Measurements from ENCODE around the gene TIMP3.
"Not testable (repeated sequence)": the region's sequence is repeated elsewhere in the genome, so short reads cannot be mapped to it uniquely, and the experiment has no call there.

The TIMP3 gene

GRCh38 chr22:32858957-32859356, 57.5 kb downstream of the TIMP3 start:
- DNase-seq: no peak

DNA sequence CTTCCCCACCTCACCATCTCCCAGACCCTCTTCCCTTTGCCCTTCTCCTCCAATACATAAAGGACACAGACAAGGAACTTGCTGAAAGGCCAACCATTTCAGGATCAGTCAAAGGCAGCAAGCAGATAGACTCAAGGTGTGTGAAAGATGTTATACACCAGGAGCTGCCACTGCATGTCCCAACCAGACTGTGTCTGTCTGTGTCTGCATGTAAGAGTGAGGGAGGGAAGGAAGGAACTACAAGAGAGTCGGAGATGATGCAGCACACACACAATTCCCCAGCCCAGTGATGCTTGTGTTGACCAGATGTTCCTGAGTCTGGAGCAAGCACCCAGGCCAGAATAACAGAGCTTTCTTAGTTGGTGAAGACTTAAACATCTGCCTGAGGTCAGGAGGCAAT, 58.2 kb downstream of the TIMP3 start:
- DNase-seq: no peak

GRCh38 chr22:32861330-32861729, 59.8 kb downstream of the TIMP3 start:
- DNase-seq: no peak

GRCh38 chr22:32862083-32862482, 60.6 kb downstream of the TIMP3 start:
- DNase-seq: no peak

- DNase-seq: no peak
Measured at GRCh38 chr22:32862936-32863661, 61.6 kb downstream of the TIMP3 start.

GRCh38 chr22:32864041-32864440, 62.5 kb downstream of the TIMP3 start:
- DNase-seq: no peak

- no peak for DNase-seq
Measured at GRCh38 chr22:32864596-32864995, 63.1 kb downstream of the TIMP3 start.

DNA sequence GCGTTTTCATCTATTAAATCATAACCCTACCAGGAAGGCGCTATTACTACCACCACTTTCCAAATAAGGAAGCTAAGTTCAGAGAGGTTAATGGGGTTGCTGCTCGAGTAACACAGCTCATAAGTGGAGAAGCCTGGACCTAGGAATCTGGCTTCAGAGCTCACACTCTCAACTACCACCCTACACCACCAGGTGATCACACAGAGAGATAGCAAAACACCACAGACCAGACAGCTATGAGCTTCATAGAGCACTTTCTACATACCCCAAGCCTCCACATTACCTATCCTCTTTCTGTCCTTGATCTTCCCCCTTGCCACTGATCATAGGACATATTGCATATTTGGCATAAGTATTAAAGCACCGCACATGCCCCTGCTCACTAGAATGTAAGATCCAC, 65.4 kb downstream of the TIMP3 start:
- DNase-seq: no peak

DNA sequence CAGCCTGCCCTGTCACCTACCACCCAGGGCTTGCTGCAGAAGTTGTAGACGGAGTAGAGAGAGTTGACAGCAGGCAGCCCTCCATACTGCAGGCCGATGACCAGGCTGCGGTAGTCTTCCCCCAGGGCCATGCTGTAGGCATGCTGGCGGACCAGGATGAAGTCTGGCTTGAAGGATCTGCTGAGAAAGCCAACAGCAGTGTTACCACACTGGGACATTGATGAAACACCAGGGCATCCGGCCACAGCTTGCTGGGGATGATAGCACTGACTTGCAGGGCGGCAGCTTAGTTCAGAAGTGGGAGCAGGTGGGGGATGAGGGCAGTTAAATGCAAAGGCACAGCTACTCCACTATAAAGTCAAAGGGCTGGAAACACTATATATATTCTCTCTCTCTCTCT, 67.4 kb downstream of the TIMP3 start:
- DNase-seq: no peak

DNA sequence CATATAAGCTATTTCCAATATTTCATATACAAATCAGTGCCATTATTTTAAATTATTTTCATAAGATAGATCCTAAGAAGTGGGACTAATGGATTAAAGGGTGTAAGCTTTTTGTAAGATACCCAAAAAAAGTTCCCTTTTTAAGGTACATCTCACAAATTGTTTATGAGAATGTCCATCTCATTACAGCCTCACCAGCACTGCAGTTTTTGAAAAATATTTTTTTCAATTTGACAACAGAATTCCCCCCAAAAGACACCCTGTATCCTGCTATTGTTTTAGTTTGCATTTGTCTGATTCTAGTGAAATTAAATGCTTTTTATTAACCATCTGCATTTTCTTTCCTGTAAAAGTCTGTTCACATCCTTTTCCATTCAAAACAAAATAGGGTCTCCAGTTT, 69.0 kb downstream of the TIMP3 start:
- DNase-seq: no peak

- not testable (repeated sequence) for DNase-seq
Measured at GRCh38 chr22:32873604-32874003, 72.1 kb downstream of the TIMP3 start.

- DNase-seq: no peak
Measured at GRCh38 chr22:32874385-32874784, 72.9 kb downstream of the TIMP3 start.

DNA sequence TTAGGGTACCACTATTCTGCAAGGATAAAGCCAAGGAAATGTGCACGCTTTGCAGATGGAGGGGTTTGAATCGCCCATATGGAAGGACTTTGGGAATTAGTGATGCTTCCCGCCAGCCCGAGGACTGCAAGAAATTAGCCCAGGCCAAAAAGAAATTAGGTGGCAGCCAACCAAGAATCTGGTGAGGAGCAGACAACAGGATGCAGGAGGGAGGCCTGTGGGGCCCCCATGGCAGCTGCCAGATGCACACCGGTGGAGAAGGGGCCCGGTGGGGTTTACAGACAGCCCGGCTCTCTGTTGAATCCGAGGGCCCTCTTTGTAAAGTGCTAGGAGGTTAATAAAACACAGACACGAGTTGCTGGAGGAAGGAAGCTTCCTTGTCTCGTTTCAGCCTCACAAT, 73.5 kb downstream of the TIMP3 start:
- DNase-seq: no peak

- no peak for DNase-seq
Measured at GRCh38 chr22:32876516-32876915, 75.0 kb downstream of the TIMP3 start.

GRCh38 chr22:32877196-32877595, 75.7 kb downstream of the TIMP3 start:
- no peak for DNase-seq

GRCh38 chr22:32879550-32879949, 78.0 kb downstream of the TIMP3 start:
- no peak for DNase-seq

GRCh38 chr22:32880061-32880460, 78.6 kb downstream of the TIMP3 start:
- no peak for DNase-seq

GRCh38 chr22:32880505-32880892, 79.0 kb downstream of the TIMP3 start:
- DNase-seq: no peak

DNA sequence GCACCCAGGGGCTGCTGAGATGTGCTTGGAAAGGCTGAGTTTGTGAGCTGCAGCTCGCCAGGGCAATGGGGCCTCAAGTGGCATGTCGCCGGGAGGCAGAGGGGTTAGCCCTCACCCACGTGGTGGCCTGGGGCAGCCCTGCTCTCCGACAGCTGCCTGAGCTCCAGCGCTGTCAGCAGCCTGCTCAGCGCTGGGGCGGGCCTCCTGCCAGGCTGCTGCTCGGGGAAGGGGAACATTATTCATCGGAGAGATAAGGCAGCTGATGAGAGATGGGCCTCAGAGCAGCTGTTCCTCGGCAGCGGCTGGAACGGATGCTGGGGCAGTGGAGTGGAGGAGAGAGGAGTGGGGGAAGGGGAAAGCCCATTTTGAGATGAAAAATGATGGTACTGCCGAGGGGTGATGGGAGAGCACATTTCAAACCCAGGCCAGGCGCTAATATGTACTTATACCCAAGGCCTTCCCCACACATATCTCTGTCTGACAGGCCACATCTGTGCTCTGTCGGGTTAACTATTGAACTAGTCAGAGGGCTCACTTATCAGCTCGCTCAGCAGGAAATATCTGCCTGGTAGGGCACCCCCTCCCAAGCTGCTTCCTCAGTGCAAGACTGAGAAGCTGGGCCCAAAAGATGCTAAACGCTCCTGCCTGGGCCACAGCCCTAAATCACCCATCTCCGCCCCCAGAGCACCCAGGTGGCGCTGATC, 79.5 kb downstream of the TIMP3 start:
- DNase-seq: no peak

DNA sequence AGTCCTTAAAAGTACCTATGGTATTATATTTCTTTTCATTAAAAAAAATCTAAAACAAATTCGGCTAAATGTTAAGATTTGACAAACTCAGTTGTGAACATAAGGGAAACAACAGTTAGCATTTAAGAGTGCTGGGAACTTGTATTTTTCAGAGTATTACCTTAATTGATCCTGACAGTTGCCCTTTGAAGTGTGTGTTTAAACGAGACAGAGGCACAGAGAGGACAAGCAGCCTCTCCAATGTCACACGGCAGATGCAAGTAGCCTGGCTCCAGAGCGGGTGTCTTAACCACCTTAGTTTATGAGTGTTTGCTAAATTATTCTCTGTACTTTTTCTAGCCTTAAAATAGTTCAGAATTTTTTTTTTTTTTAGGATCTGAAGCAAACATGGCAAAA, 80.9 kb downstream of the TIMP3 start:
- no peak for DNase-seq

DNA sequence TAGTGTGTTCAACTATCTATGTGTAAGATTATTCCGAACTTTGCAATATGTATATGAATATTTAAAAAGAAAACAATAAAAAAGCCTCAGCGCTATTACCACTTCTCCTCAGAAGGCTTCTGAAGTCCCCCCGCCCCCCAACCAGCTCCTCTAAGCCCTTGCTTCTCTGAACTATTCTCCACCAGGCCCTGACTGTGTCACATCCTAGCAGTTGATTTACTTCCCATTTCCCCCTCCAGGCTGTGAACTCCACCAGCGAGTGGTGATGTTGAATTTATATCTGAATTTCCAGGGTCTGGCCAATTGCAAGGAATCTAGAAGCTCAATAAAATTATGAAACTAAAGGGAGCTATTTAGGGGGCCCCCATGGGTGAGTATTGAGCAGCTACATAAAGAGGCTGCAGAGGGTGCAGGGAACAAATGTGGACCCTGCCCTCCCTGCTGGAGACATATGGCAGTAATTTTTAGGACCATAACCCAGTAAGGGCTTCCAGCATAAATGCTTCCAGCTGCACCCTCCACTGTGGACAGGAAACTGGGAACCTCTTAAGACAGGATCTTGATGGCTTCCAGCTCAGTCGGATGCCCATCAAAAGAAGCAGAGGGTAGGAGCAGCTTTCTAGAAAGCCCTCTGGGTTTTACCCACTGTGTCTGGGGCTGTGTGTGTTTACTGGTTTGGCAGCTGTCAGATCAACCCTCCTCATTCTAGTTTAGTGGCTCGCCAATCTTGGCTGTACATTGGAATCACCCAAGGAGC, 81.4 kb downstream of the TIMP3 start:
- DNase-seq: no peak

DNA sequence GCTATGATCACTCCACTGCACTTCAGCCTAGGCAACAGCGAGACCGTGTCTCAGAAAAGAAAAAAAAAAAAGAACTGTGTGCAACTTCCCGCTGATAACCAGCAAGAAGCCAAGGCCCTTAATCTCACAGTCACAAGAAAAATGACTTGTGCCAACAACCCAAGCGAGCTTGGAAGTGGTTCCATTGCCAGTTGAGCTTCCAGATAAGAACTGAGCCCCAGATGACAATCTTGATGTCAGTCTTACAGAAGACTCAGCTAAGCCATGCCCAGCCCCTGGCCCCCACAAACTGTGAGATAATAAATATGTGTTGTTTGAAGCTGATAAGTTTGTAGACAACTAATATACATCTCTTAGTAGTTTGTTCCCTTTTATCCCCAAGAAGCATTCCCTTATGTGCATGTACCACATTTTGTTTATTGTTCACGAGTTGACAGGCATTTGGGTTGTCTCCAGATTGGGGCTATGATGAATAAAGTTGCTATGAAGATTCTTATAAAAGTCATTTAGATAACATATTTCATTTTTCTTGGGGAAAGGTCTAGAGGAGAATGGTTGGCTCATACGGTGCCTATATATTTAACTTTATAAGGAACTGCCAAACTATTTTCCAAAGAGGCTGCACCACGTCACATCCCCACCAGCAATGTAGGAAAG, 85.9 kb downstream of the TIMP3 start:
- DNase-seq: no peak

- no peak for DNase-seq
Measured at GRCh38 chr22:32888976-32889375, 87.5 kb downstream of the TIMP3 start.

- no peak for DNase-seq
Measured at GRCh38 chr22:32896891-32897290, 95.4 kb downstream of the TIMP3 start.
